CD4-positive, alpha-beta memory T cell (primary cell): ENCODE data around the gene C11orf54. TPM values are rescaled to one million over a fixed set of nuclear protein-coding genes. Genes with fewer than 3 reads are reported as not detected.

Source experiments
- CTCF ChIA-PET: fragments of 350-600 bp; sonication (Branson Sonifier 250); formaldehyde crosslinking; loops from one replicate; lab custom pipeline; 2021; ENCODE audit warnings: inconsistent platforms; ENCODE audit not compliant: partially characterized antibody; lab: Charles Lee
- POLR2A ChIA-PET: fragments of 350-600 bp; sonication (Branson Sonifier 250); formaldehyde crosslinking; loops from one replicate; lab custom pipeline; 2021; ENCODE audit not compliant: partially characterized antibody; lab: Charles Lee
- DNase-seq, 5 donors: peaks; one replicate each; pipeline versions ENCODE4 v3.0.0 to v3.0.0-alpha.2; 2020 to 2022; ENCODE audit warnings: mixed read lengths in 1 of 5
- H3K27ac ChIP-seq: one replicate; pipeline ENCODE4 v1.7.0; 2013; ENCODE audit warnings: low read depth, low read length
- H3K27me3 ChIP-seq: 2 replicates; pipeline ENCODE4 v1.7.0; 2013; ENCODE audit warnings: mild to moderate bottlenecking, low read length, moderate library complexity; ENCODE audit not compliant: insufficient read depth
- H3K36me3 ChIP-seq: 2 replicates; pipeline ENCODE4 v1.7.0; 2013; ENCODE audit warnings: mild to moderate bottlenecking, low read length, moderate library complexity; ENCODE audit not compliant: insufficient read depth
- H3K4me1 ChIP-seq: 2 replicates; pipeline ENCODE4 v1.7.0; 2013; ENCODE audit warnings: mild to moderate bottlenecking, low read length, moderate library complexity; ENCODE audit not compliant: insufficient read depth
- H3K4me3 ChIP-seq, 2 donors: one replicate each; pipeline ENCODE4 v1.7.0; 2013; ENCODE audit warnings: low read length in 2 of 2, mild to moderate bottlenecking in 1 of 2
- H3K9me3 ChIP-seq, 2 donors: one replicate each; pipeline ENCODE4 v1.7.0; 2013; ENCODE audit warnings: low read length in 2 of 2, control low read depth in 1 of 2; ENCODE audit not compliant: control insufficient read depth in 1 of 2
- H3K27ac Mint-ChIP-seq, 7 donors: one replicate each; pipeline ENCODE4 v1.8.0; 2020 to 2021; ENCODE audit warnings: mixed read lengths in 7 of 7, mild to moderate bottlenecking in 6 of 7, inconsistent platforms in 3 of 7, moderate library complexity in 3 of 7
- H3K27me3 Mint-ChIP-seq, 2 donors: one replicate each; pipeline ENCODE4 v1.8.0; 2020 to 2021; ENCODE audit warnings: mixed read lengths in 2 of 2
- H3K36me3 Mint-ChIP-seq, 2 donors: one replicate each; pipeline ENCODE4 v1.8.0; 2020 to 2021; ENCODE audit warnings: mixed read lengths in 2 of 2, inconsistent platforms in 1 of 2, mild to moderate bottlenecking in 1 of 2
- H3K4me1 Mint-ChIP-seq, 4 donors: one replicate each; pipeline ENCODE4 v1.8.0; 2020 to 2021; ENCODE audit warnings: mixed read lengths in 4 of 4, mild to moderate bottlenecking in 1 of 4
- H3K4me3 Mint-ChIP-seq, 8 donors: one replicate each; pipeline ENCODE4 v1.8.0; 2020 to 2021; ENCODE audit warnings: mixed read lengths in 8 of 8, mild to moderate bottlenecking in 7 of 8, moderate library complexity in 6 of 8, inconsistent platforms in 3 of 8
- H3K9me3 Mint-ChIP-seq, 8 donors: one replicate each; pipeline ENCODE4 v1.8.0; 2020 to 2021; ENCODE audit warnings: mixed read lengths in 8 of 8, mild to moderate bottlenecking in 5 of 8, inconsistent platforms in 3 of 8, moderate library complexity in 1 of 8
- intact Hi-C: fragments of 100-400 bp; cut with micrococcal nuclease; formaldehyde crosslinking; loops from one replicate; pipeline ENCODE4 v1.15.1; 2023
- polyA plus RNA-seq, 2 donors: library from polyadenylated mRNA; unstranded; fragments of 300-500 nt; fragmentation: Illumina TruSeq; gene quantifications; one replicate each; pipeline ENCODE4 v1.2.3, GENCODE V29; 2021
- total RNA-seq, 2 experiments: library from RNA; stranded (reverse); gene quantifications; one replicate each; pipeline ENCODE4 v1.2.3, GENCODE V29; 2021

C11orf54 gene
- total and polyA plus RNA-seq, 4 experiments from 2014 or later, result 13.0 to 36.4 (median 24.3) TPM

DNA sequence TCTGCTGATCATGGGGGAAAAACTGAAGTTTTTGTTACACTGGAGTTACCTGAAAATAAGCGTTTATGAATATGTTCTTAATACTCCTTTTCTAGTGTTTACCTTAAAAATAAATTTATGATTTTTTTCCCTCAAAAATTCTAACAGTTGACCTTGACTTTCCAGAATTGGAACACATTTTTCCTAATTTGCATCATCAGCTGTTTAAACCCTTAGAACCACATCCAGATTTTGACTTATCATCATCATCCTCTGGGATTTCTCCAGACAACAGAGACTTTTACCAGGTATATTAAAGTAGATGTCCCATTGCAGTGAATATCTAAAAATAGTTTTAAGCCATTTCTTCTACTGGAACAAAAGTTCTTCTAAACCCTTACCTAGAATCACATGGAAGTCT is 17.4 kb upstream of the C11orf54 start:
- no peaks in the 10 kb centered on the region for H3K9me3 Mint-ChIP-seq
- H3K4me1 ChIP-seq, result peaks cover 3% of the 10 kb centered on the region
- DNase-seq, result no peak
- no peaks in the 10 kb centered on the region for H3K9me3 ChIP-seq
- H3K4me1 Mint-ChIP-seq, result peaks cover 0 to 4% (median 2%) of the 10 kb centered on the region in 4 donors
- no peak overlapping the region for H3K27ac Mint-ChIP-seq
- no peak overlapping the region for H3K4me3 ChIP-seq
- no peak overlapping the region for H3K4me3 Mint-ChIP-seq
- ChIA-PET POLR2A (interaction anchor here (1.2 to 10.2 kb wide), 2 partner anchors 10 to 15 kb away, joined by 3 to 115 read pairs; partner anchors contain the start of genes C11orf54 and TAF1D), CTCF (interaction anchor here (1.2 kb wide), 1 partner anchor 8 kb away, joined by 3 read pairs; no protein-coding TSS in a partner anchor)
- H3K27ac ChIP-seq, result no peak overlapping the region
- H3K27me3 ChIP-seq, result no peaks in the 10 kb centered on the region
- H3K27me3 Mint-ChIP-seq, result no peaks in the 10 kb centered on the region
- intact Hi-C loops, result no loop called here
- peaks cover 30 to 47% of the 10 kb centered on the region in 2 donors for H3K36me3 Mint-ChIP-seq
- H3K36me3 ChIP-seq, result peaks cover 29% of the 10 kb centered on the region

DNA sequence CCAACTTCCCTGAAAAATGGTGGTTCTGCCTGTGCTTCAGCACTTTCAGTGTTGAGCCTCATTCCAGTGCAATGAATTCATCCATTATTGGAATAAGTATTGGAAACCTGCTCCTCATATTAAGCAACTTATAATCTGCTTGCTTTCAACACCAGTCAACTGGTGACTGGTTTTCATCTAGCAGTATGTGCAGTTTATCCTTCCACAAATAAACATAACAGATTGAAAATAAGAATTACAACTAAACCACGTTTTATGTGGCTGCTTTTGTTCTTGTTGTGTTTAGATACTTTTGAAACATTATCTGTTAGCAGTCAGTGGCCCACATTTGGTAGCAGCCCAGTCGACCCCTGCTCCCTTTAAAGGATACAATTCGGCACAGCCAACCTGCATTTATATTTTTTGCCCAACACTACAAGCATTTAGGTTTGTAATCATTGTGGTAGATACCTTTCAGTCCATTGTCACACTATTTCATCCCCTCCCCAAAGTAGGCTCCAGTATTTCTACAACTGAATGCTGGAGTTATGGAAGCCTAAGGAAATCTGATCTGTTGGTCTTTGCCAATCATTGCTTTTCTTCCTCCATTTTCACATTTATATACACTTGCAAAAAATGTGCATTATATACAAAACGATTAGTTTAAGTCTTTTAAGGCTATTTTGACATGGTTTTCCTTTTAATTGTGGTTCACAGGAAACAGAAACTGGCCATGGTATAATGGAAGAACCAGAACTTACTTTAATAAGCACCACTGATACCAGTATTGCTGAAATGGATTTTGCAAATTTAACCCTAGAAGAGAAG is 13.3 kb upstream of the C11orf54 start:
- ChIA-PET POLR2A (interaction anchor here (10.2 kb wide), 1 partner anchor 10 kb away, joined by 115 read pairs; the partner anchor contains the start of genes C11orf54 and TAF1D), CTCF (interaction anchor here (1.1 kb wide), 1 partner anchor 76 kb away, joined by 4 read pairs; no protein-coding TSS in a partner anchor)
- peak overlapping the region in 6 of 7 donors; percentile 6 to 64 (median 44) for H3K27ac Mint-ChIP-seq
- no peak for DNase-seq
- intact Hi-C loops, result no loop called here
- Histone ChIP-seq H3K4me1 (peaks cover 9% of the 10 kb centered on the region), H3K36me3 (peaks cover 53% of the 10 kb centered on the region), H3K27me3 (no peaks in the 10 kb centered on the region), H3K9me3 (no peaks in the 10 kb centered on the region), H3K4me3 (no peak overlapping the region), H3K27ac (no peak overlapping the region)
- no peaks in the 10 kb centered on the region for H3K27me3 Mint-ChIP-seq
- peaks cover 5 to 13% (median 7%) of the 10 kb centered on the region in 4 donors for H3K4me1 Mint-ChIP-seq
- H3K36me3 Mint-ChIP-seq, result peaks cover 38 to 74% of the 10 kb centered on the region in 2 donors
- no peaks in the 10 kb centered on the region for H3K9me3 Mint-ChIP-seq
- H3K4me3 Mint-ChIP-seq, result no peak overlapping the region

- CTCF ChIA-PET, result no interaction called here
- Histone ChIP-seq H3K36me3 (peaks cover 59% of the 10 kb centered on the region), H3K4me3 (no peak overlapping the region), H3K4me1 (peaks cover 15% of the 10 kb centered on the region), H3K27ac (no peak overlapping the region), H3K9me3 (no peaks in the 10 kb centered on the region), H3K27me3 (no peaks in the 10 kb centered on the region)
- Mint-ChIP-seq H3K27ac (peak overlapping the region in 6 of 7 donors; percentile 5 to 83 (median 52)), H3K4me1 (peaks cover 8 to 19% (median 11%) of the 10 kb centered on the region in 4 donors), H3K27me3 (no peaks in the 10 kb centered on the region), H3K36me3 (peaks cover 40 to 77% of the 10 kb centered on the region in 2 donors), H3K9me3 (no peaks in the 10 kb centered on the region), H3K4me3 (no peak overlapping the region)
- POLR2A ChIA-PET, result interaction anchor here (10.2 kb wide), 1 partner anchor 10 kb away, joined by 115 read pairs; the partner anchor contains the start of genes C11orf54 and TAF1D
- intact Hi-C loops, result no loop called here
- no peak for DNase-seq
These were observed 12.7 kb upstream of the C11orf54 start for GRCh38 chr11:93728792-93729128.

GRCh38 chr11:93729129-93729616 is 12.3 kb upstream of the C11orf54 start:
- peaks cover 9 to 23% (median 13%) of the 10 kb centered on the region in 4 donors for H3K4me1 Mint-ChIP-seq
- no peaks in the 10 kb centered on the region for H3K27me3 ChIP-seq
- intact Hi-C loops, result no loop called here
- H3K36me3 Mint-ChIP-seq, result peaks cover 40 to 80% of the 10 kb centered on the region in 2 donors
- DNase-seq, result no peak
- peak overlapping the region in 3 of 7 donors; percentile 2 to 50 (median 5) for H3K27ac Mint-ChIP-seq
- H3K4me3 ChIP-seq, result no peak overlapping the region
- H3K27ac ChIP-seq, result no peak overlapping the region
- H3K4me1 ChIP-seq, result peaks cover 19% of the 10 kb centered on the region
- no peak overlapping the region for H3K4me3 Mint-ChIP-seq
- ChIA-PET POLR2A (interaction anchor here (10.2 kb wide), 1 partner anchor 9 kb away, joined by 115 read pairs; the partner anchor contains the start of genes C11orf54 and TAF1D), CTCF (no interaction called here)
- no peaks in the 10 kb centered on the region for H3K9me3 ChIP-seq
- H3K27me3 Mint-ChIP-seq, result no peaks in the 10 kb centered on the region
- H3K9me3 Mint-ChIP-seq, result no peaks in the 10 kb centered on the region
- H3K36me3 ChIP-seq, result peaks cover 63% of the 10 kb centered on the region

GRCh38 chr11:93730108-93731107 is 11.1 kb upstream of the C11orf54 start:
- Mint-ChIP-seq H3K4me3 (no peak overlapping the region), H3K9me3 (no peaks in the 10 kb centered on the region), H3K27me3 (no peaks in the 10 kb centered on the region), H3K27ac (peak overlapping the region in 4 of 7 donors; percentile 18 to 64 (median 30)), H3K36me3 (peaks cover 43 to 86% of the 10 kb centered on the region in 2 donors), H3K4me1 (peaks cover 19 to 35% (median 24%) of the 10 kb centered on the region in 4 donors)
- H3K4me1 ChIP-seq, result peaks cover 31% of the 10 kb centered on the region
- H3K4me3 ChIP-seq, result no peak overlapping the region
- no peak overlapping the region for H3K27ac ChIP-seq
- H3K27me3 ChIP-seq, result no peaks in the 10 kb centered on the region
- intact Hi-C loops, result no loop called here
- CTCF ChIA-PET, result interaction anchor here (1.3 kb wide), 1 partner anchor 9 kb away, joined by 3 read pairs; no protein-coding TSS in a partner anchor
- peaks cover 69% of the 10 kb centered on the region for H3K36me3 ChIP-seq
- no peak for DNase-seq
- H3K9me3 ChIP-seq, result no peaks in the 10 kb centered on the region
- POLR2A ChIA-PET, result interaction anchor here (10.2 kb wide), 1 partner anchor 8 kb away, joined by 115 read pairs; the partner anchor contains the start of genes C11orf54 and TAF1D

- peak overlapping the region; percentile 8 for H3K27ac ChIP-seq
- Mint-ChIP-seq H3K9me3 (no peaks in the 10 kb centered on the region), H3K27me3 (no peaks in the 10 kb centered on the region), H3K4me3 (no peak overlapping the region), H3K36me3 (peaks cover 56 to 94% of the 10 kb centered on the region in 2 donors), H3K27ac (peak overlapping the region in 5 of 7 donors; percentile 24 to 99 (median 57)), H3K4me1 (peaks cover 30 to 55% (median 38%) of the 10 kb centered on the region in 4 donors)
- CTCF ChIA-PET, result interaction anchor here (1.0 to 1.7 kb wide), 4 partner anchors 8 to 13 kb away, joined by 3 to 4 read pairs (median 4); partner anchors contain the start of genes C11orf54 and TAF1D
- H3K9me3 ChIP-seq, result no peaks in the 10 kb centered on the region
- intact Hi-C loops, result no loop called here
- H3K4me3 ChIP-seq, result no peak overlapping the region
- peaks cover 77% of the 10 kb centered on the region for H3K36me3 ChIP-seq
- peaks cover 51% of the 10 kb centered on the region for H3K4me1 ChIP-seq
- POLR2A ChIA-PET, result interaction anchor here (1.0 to 10.2 kb wide), 3 partner anchors 6 to 52 kb away, joined by 3 to 115 read pairs (median 4); partner anchors contain the start of genes C11orf54, MED17 and TAF1D
- H3K27me3 ChIP-seq, result no peaks in the 10 kb centered on the region
- no peak for DNase-seq
These were observed 9.1 kb upstream of the C11orf54 start for GRCh38 chr11:93732237-93732892.
